ENCODE data around the gene ANKRD10.

Gene ANKRD10

GRCh38 chr13:110897014-110897413, 17.9 kb downstream of the ANKRD10 start:
- Histone ChIP-seq H3K27ac (ENCODE audit: low read length) (no peak overlapping the region), H3K9ac (ENCODE audit: low read length in 2 of 2) (no peak overlapping the region), H3K4me1 (ENCODE audit: control insufficient read depth, insufficient read depth, low read length) (no peaks in the 10 kb centered on the region), H3K27me3 (ENCODE audit: control insufficient read depth in 1 of 2, insufficient read depth in 2 of 2, low read length in 2 of 2) (no peaks in the 10 kb centered on the region), H3K9me3 (ENCODE audit: control insufficient read depth in 2 of 2, low read length in 2 of 2) (no peaks in the 10 kb centered on the region), H3K4me3 (ENCODE audit: low read length in 2 of 2) (no peak overlapping the region), H3K36me3 (ENCODE audit: control insufficient read depth in 2 of 2, insufficient read depth in 2 of 2, low read length in 2 of 2) (peaks cover 8 to 19% of the 10 kb centered on the region in 2 donors)

- Histone ChIP-seq H3K27me3 (ENCODE audit: control insufficient read depth in 1 of 2, insufficient read depth in 2 of 2, low read length in 2 of 2) (no peaks in the 10 kb centered on the region), H3K36me3 (ENCODE audit: control insufficient read depth in 2 of 2, insufficient read depth in 2 of 2, low read length in 2 of 2) (peaks cover 8 to 19% of the 10 kb centered on the region in 2 donors), H3K27ac (ENCODE audit: low read length) (no peak overlapping the region), H3K9ac (ENCODE audit: low read length in 2 of 2) (no peak overlapping the region), H3K4me3 (ENCODE audit: low read length in 2 of 2) (no peak overlapping the region), H3K9me3 (ENCODE audit: control insufficient read depth in 2 of 2, low read length in 2 of 2) (no peaks in the 10 kb centered on the region), H3K4me1 (ENCODE audit: control insufficient read depth, insufficient read depth, low read length) (no peaks in the 10 kb centered on the region)
Measured at GRCh38 chr13:110894086-110894485, 20.8 kb downstream of the ANKRD10 start.

- Histone ChIP-seq H3K27ac (ENCODE audit: low read length) (no peak overlapping the region), H3K36me3 (ENCODE audit: control insufficient read depth in 2 of 2, insufficient read depth in 2 of 2, low read length in 2 of 2) (peaks cover 8 to 19% of the 10 kb centered on the region in 2 donors), H3K4me3 (ENCODE audit: low read length in 2 of 2) (no peak overlapping the region), H3K27me3 (ENCODE audit: control insufficient read depth in 1 of 2, insufficient read depth in 2 of 2, low read length in 2 of 2) (no peaks in the 10 kb centered on the region), H3K9me3 (ENCODE audit: control insufficient read depth in 2 of 2, low read length in 2 of 2) (no peaks in the 10 kb centered on the region), H3K4me1 (ENCODE audit: control insufficient read depth, insufficient read depth, low read length) (no peaks in the 10 kb centered on the region), H3K9ac (ENCODE audit: low read length in 2 of 2) (no peak overlapping the region)
Measured at GRCh38 chr13:110893571-110893970, 21.3 kb downstream of the ANKRD10 start.

- no peak overlapping the region for H3K27ac ChIP-seq (ENCODE audit: low read length)
- H3K36me3 ChIP-seq (ENCODE audit: control insufficient read depth in 2 of 2, insufficient read depth in 2 of 2, low read length in 2 of 2): peaks cover 8 to 16% of the 10 kb centered on the region in 2 donors
- no peak overlapping the region for H3K9ac ChIP-seq (ENCODE audit: low read length in 2 of 2)
- no peaks in the 10 kb centered on the region for H3K9me3 ChIP-seq (ENCODE audit: control insufficient read depth in 2 of 2, low read length in 2 of 2)
- no peak overlapping the region for H3K4me3 ChIP-seq (ENCODE audit: low read length in 2 of 2)
- no peaks in the 10 kb centered on the region for H3K4me1 ChIP-seq (ENCODE audit: control insufficient read depth, insufficient read depth, low read length)
- H3K27me3 ChIP-seq (ENCODE audit: control insufficient read depth in 1 of 2, insufficient read depth in 2 of 2, low read length in 2 of 2): no peaks in the 10 kb centered on the region
Measured at GRCh38 chr13:110890279-110891165, 24.3 kb downstream of the ANKRD10 start.

- H3K36me3 ChIP-seq (ENCODE audit: control insufficient read depth in 2 of 2, insufficient read depth in 2 of 2, low read length in 2 of 2): peaks cover 8 to 9% of the 10 kb centered on the region in 2 donors
- no peak overlapping the region for H3K9ac ChIP-seq (ENCODE audit: low read length in 2 of 2)
- H3K9me3 ChIP-seq (ENCODE audit: control insufficient read depth in 2 of 2, low read length in 2 of 2): no peaks in the 10 kb centered on the region
- H3K27me3 ChIP-seq (ENCODE audit: control insufficient read depth in 1 of 2, insufficient read depth in 2 of 2, low read length in 2 of 2): no peaks in the 10 kb centered on the region
- peak overlapping the region; percentile 37 for H3K27ac ChIP-seq (ENCODE audit: low read length)
- no peak overlapping the region for H3K4me3 ChIP-seq (ENCODE audit: low read length in 2 of 2)
- no peaks in the 10 kb centered on the region for H3K4me1 ChIP-seq (ENCODE audit: control insufficient read depth, insufficient read depth, low read length)
Measured at GRCh38 chr13:110888390-110888789, 26.5 kb downstream of the ANKRD10 start.

GRCh38 chr13:110887597-110888333, 27.1 kb downstream of the ANKRD10 start:
- no peaks in the 10 kb centered on the region for H3K4me1 ChIP-seq (ENCODE audit: control insufficient read depth, insufficient read depth, low read length)
- no peaks in the 10 kb centered on the region for H3K9me3 ChIP-seq (ENCODE audit: control insufficient read depth in 2 of 2, low read length in 2 of 2)
- H3K27me3 ChIP-seq (ENCODE audit: control insufficient read depth in 1 of 2, insufficient read depth in 2 of 2, low read length in 2 of 2): no peaks in the 10 kb centered on the region
- H3K9ac ChIP-seq (ENCODE audit: low read length in 2 of 2): no peak overlapping the region
- H3K4me3 ChIP-seq (ENCODE audit: low read length in 2 of 2): peak overlapping the region in 1 of 2 donors; percentile 3
- H3K27ac ChIP-seq (ENCODE audit: low read length): peak overlapping the region; percentile 37
- H3K36me3 ChIP-seq (ENCODE audit: control insufficient read depth in 2 of 2, insufficient read depth in 2 of 2, low read length in 2 of 2): peaks cover 3 to 5% of the 10 kb centered on the region in 2 donors

GRCh38 chr13:110886870-110887596, 27.8 kb downstream of the ANKRD10 start:
- Histone ChIP-seq H3K9me3 (ENCODE audit: control insufficient read depth in 2 of 2, low read length in 2 of 2) (no peaks in the 10 kb centered on the region), H3K36me3 (ENCODE audit: control insufficient read depth in 2 of 2, insufficient read depth in 2 of 2, low read length in 2 of 2) (no peaks in the 10 kb centered on the region), H3K9ac (ENCODE audit: low read length in 2 of 2) (no peak overlapping the region), H3K4me1 (ENCODE audit: control insufficient read depth, insufficient read depth, low read length) (no peaks in the 10 kb centered on the region), H3K4me3 (ENCODE audit: low read length in 2 of 2) (no peak overlapping the region), H3K27me3 (ENCODE audit: control insufficient read depth in 1 of 2, insufficient read depth in 2 of 2, low read length in 2 of 2) (no peaks in the 10 kb centered on the region), H3K27ac (ENCODE audit: low read length) (no peak overlapping the region)

GRCh38 chr13:110885966-110886869, 28.7 kb downstream of the ANKRD10 start:
- Histone ChIP-seq H3K36me3 (ENCODE audit: control insufficient read depth in 2 of 2, insufficient read depth in 2 of 2, low read length in 2 of 2) (peaks cover 0 to 2% of the 10 kb centered on the region in 2 donors), H3K27ac (ENCODE audit: low read length) (no peak overlapping the region), H3K9ac (ENCODE audit: low read length in 2 of 2) (no peak overlapping the region), H3K4me1 (ENCODE audit: control insufficient read depth, insufficient read depth, low read length) (no peaks in the 10 kb centered on the region), H3K27me3 (ENCODE audit: control insufficient read depth in 1 of 2, insufficient read depth in 2 of 2, low read length in 2 of 2) (no peaks in the 10 kb centered on the region), H3K4me3 (ENCODE audit: low read length in 2 of 2) (no peak overlapping the region), H3K9me3 (ENCODE audit: control insufficient read depth in 2 of 2, low read length in 2 of 2) (no peaks in the 10 kb centered on the region)

GRCh38 chr13:110885516-110885915, 29.4 kb downstream of the ANKRD10 start:
- Histone ChIP-seq H3K27me3 (ENCODE audit: control insufficient read depth in 1 of 2, insufficient read depth in 2 of 2, low read length in 2 of 2) (no peaks in the 10 kb centered on the region), H3K27ac (ENCODE audit: low read length) (no peak overlapping the region)

GRCh38 chr13:110884517-110884916, 30.4 kb downstream of the ANKRD10 start:
- H3K27me3 ChIP-seq (ENCODE audit: control insufficient read depth in 1 of 2, insufficient read depth in 2 of 2, low read length in 2 of 2): no peaks in the 10 kb centered on the region
- no peaks in the 10 kb centered on the region for H3K9me3 ChIP-seq (ENCODE audit: control insufficient read depth in 2 of 2, low read length in 2 of 2)
- peaks cover 0 to 7% of the 10 kb centered on the region in 2 donors for H3K36me3 ChIP-seq (ENCODE audit: control insufficient read depth in 2 of 2, insufficient read depth in 2 of 2, low read length in 2 of 2)
- H3K4me3 ChIP-seq (ENCODE audit: low read length in 2 of 2): no peak overlapping the region
- H3K9ac ChIP-seq (ENCODE audit: low read length in 2 of 2): no peak overlapping the region
- no peak overlapping the region for H3K27ac ChIP-seq (ENCODE audit: low read length)
- no peaks in the 10 kb centered on the region for H3K4me1 ChIP-seq (ENCODE audit: control insufficient read depth, insufficient read depth, low read length)

More at GRCh38 chr13:110885516-110885915, 29.4 kb downstream of the ANKRD10 start:
- Histone ChIP-seq H3K36me3 (ENCODE audit: control insufficient read depth in 2 of 2, insufficient read depth in 2 of 2, low read length in 2 of 2) (peaks cover 0 to 3% of the 10 kb centered on the region in 2 donors), H3K9me3 (ENCODE audit: control insufficient read depth in 2 of 2, low read length in 2 of 2) (no peaks in the 10 kb centered on the region), H3K4me3 (ENCODE audit: low read length in 2 of 2) (no peak overlapping the region), H3K9ac (ENCODE audit: low read length in 2 of 2) (no peak overlapping the region), H3K4me1 (ENCODE audit: control insufficient read depth, insufficient read depth, low read length) (no peaks in the 10 kb centered on the region)

Data from stomach smooth muscle (tissue), 2 donors.